Common myeloid progenitor, CD34-positive (primary cell): ENCODE data around the gene NRG3.

ENCODE experiments used
- CTCF ChIA-PET: fragments of 350-600 bp; sonication (Branson Sonifier 250); formaldehyde crosslinking; loops from one replicate; lab custom pipeline; 2021; ENCODE audit warnings: antibody characterized with exemption; lab: Charles Lee
- POLR2A ChIA-PET: fragments of 350-600 bp; sonication (Branson Sonifier 250); formaldehyde crosslinking; loops from one replicate; lab custom pipeline; 2021; ENCODE audit warnings: antibody characterized with exemption; lab: Charles Lee
- DNase-seq, 3 donors: peaks; one replicate each; pipeline versions ENCODE4 v3.0.0 to v3.0.0-alpha.2; 2013
- H3K27ac ChIP-seq, 2 experiments: 1 replicate in 1 of 2; 2 replicates in 1 of 2; pipeline ENCODE4 v1.7.0; 2013; ENCODE audit warnings: inconsistent platforms in 2 of 2, low read length in 2 of 2, mild to moderate bottlenecking in 2 of 2, low read depth in 1 of 2, moderate library complexity in 1 of 2; ENCODE audit not compliant: severe bottlenecking in 2 of 2, insufficient read depth in 1 of 2, poor library complexity in 1 of 2
- H3K27me3 ChIP-seq, 5 experiments: replicated peaks in 2 of 5; 1 replicate in 3 of 5; 2 replicates in 2 of 5; pipeline versions ENCODE4 v1.6.1 to v1.7.0; 2013; ENCODE audit warnings: low read length in 4 of 5, mild to moderate bottlenecking in 2 of 5, moderate library complexity in 2 of 5, inconsistent platforms in 1 of 5; ENCODE audit not compliant: insufficient read depth in 5 of 5, control insufficient read depth in 4 of 5
- H3K36me3 ChIP-seq, 4 experiments: 1 replicate in 2 of 4; 2 replicates in 2 of 4; pipeline versions ENCODE4 v1.6.1 to v1.7.0; 2013; ENCODE audit warnings: low read length in 3 of 4, control low read depth in 1 of 4, mild to moderate bottlenecking in 1 of 4; ENCODE audit not compliant: control insufficient read depth in 4 of 4, insufficient read depth in 4 of 4
- H3K4me1 ChIP-seq, 4 experiments: 1 replicate in 3 of 4; 2 replicates in 1 of 4; pipeline versions ENCODE4 v1.6.1 to v1.7.1; 2013; ENCODE audit warnings: low read length in 3 of 4, mild to moderate bottlenecking in 3 of 4, control low read depth in 1 of 4, inconsistent platforms in 1 of 4, moderate library complexity in 1 of 4; ENCODE audit not compliant: control insufficient read depth in 4 of 4, insufficient read depth in 4 of 4; ENCODE audit errors: control extremely low read depth in 1 of 4
- H3K4me3 ChIP-seq, 7 experiments: 1 replicate in 4 of 7; 2 replicates in 3 of 7; pipeline versions ENCODE4 v1.5.1 to v1.7.0; 2013; ENCODE audit warnings: mild to moderate bottlenecking in 7 of 7, low read length in 6 of 7, moderate library complexity in 6 of 7, inconsistent platforms in 2 of 7, low read depth in 2 of 7, control low read depth in 1 of 7; ENCODE audit not compliant: insufficient read depth in 4 of 7, control insufficient read depth in 1 of 7; ENCODE audit errors: extremely low read depth in 1 of 7
- H3K9me3 ChIP-seq, 5 experiments: 1 replicate in 4 of 5; 2 replicates in 1 of 5; pipeline versions ENCODE4 v1.6.1 to v1.7.1; 2013; ENCODE audit warnings: low read length in 4 of 5, mild to moderate bottlenecking in 2 of 5, inconsistent platforms in 1 of 5, low read depth in 1 of 5, moderate library complexity in 1 of 5; ENCODE audit not compliant: control insufficient read depth in 4 of 5, insufficient read depth in 2 of 5; ENCODE audit errors: control extremely low read depth in 1 of 5
- WGBS: methylation state at CpG from one replicate; pipeline ENCODE4 v1.1.5; 2013; ENCODE audit not compliant: insufficient coverage; 5-methylcytosine and 5-hydroxymethylcytosine counted together

NRG3 gene

GRCh38 chr10:82472406-82473335 is 597.7 kb downstream of the NRG3 start:
- 93% methylated on average over 5 of the region's 5 CpGs for WGBS
- H3K27me3 ChIP-seq: no peaks in the 10 kb centered on the region
- no peaks in the 10 kb centered on the region for H3K9me3 ChIP-seq
- H3K27ac ChIP-seq: no peak overlapping the region
- DNase-seq: no peak
- no peaks in the 10 kb centered on the region for H3K36me3 ChIP-seq
- H3K4me1 ChIP-seq: no peaks in the 10 kb centered on the region
- POLR2A ChIA-PET: no interaction called here
- CTCF ChIA-PET: interaction anchor here (1.1 kb wide), 1 partner anchor 202 kb away, joined by 3 read pairs; no protein-coding TSS in a partner anchor
- H3K4me3 ChIP-seq: no peak overlapping the region

- no peak overlapping the region for H3K27ac ChIP-seq
- DNase-seq: no peak
- no peaks in the 10 kb centered on the region for H3K4me1 ChIP-seq
- WGBS: 89% methylated on average over 3 of the region's 4 CpGs
- H3K36me3 ChIP-seq: no peaks in the 10 kb centered on the region
- no peaks in the 10 kb centered on the region for H3K27me3 ChIP-seq
- H3K9me3 ChIP-seq: no peaks in the 10 kb centered on the region
- H3K4me3 ChIP-seq: no peak overlapping the region
- POLR2A ChIA-PET: no interaction called here
- CTCF ChIA-PET: no interaction called here
Observed at GRCh38 chr10:82477776-82478175, 602.8 kb downstream of the NRG3 start.

- ChIA-PET POLR2A (no interaction called here), CTCF (no interaction called here)
- Histone ChIP-seq H3K4me1 (no peaks in the 10 kb centered on the region), H3K36me3 (no peaks in the 10 kb centered on the region), H3K4me3 (no peak overlapping the region), H3K27me3 (no peaks in the 10 kb centered on the region), H3K27ac (no peak overlapping the region), H3K9me3 (no peaks in the 10 kb centered on the region)
- no CpG with 5 or more reads among the region's 2 CpGs for WGBS
- DNase-seq: no peak
Observed at GRCh38 chr10:82492647-82493046, 617.7 kb downstream of the NRG3 start.

- H3K4me3 ChIP-seq: no peak overlapping the region
- H3K4me1 ChIP-seq: no peaks in the 10 kb centered on the region
- ChIA-PET CTCF (no interaction called here), POLR2A (no interaction called here)
- no peak for DNase-seq
- WGBS: no CpG with 5 or more reads among the region's 1 CpG
- no peak overlapping the region for H3K27ac ChIP-seq
- H3K27me3 ChIP-seq: no peaks in the 10 kb centered on the region
- no peaks in the 10 kb centered on the region for H3K36me3 ChIP-seq
- no peaks in the 10 kb centered on the region for H3K9me3 ChIP-seq
Observed at GRCh38 chr10:82496114-82496513, 621.1 kb downstream of the NRG3 start.

GRCh38 chr10:82497439-82497838 is 622.4 kb downstream of the NRG3 start:
- POLR2A ChIA-PET: no interaction called here
- H3K4me3 ChIP-seq: no peak overlapping the region
- H3K9me3 ChIP-seq: no peaks in the 10 kb centered on the region
- H3K27ac ChIP-seq: no peak overlapping the region
- H3K36me3 ChIP-seq: no peaks in the 10 kb centered on the region
- CTCF ChIA-PET: no interaction called here
- DNase-seq: no peak
- H3K27me3 ChIP-seq: no peaks in the 10 kb centered on the region
- no peaks in the 10 kb centered on the region for H3K4me1 ChIP-seq
- WGBS: no CpG with 5 or more reads among the region's 2 CpGs

- H3K27me3 ChIP-seq: no peaks in the 10 kb centered on the region
- ChIA-PET POLR2A (no interaction called here), CTCF (no interaction called here)
- no peaks in the 10 kb centered on the region for H3K9me3 ChIP-seq
- H3K4me3 ChIP-seq: no peak overlapping the region
- no peaks in the 10 kb centered on the region for H3K4me1 ChIP-seq
- DNase-seq: no peak
- H3K36me3 ChIP-seq: no peaks in the 10 kb centered on the region
- H3K27ac ChIP-seq: no peak overlapping the region
Observed at GRCh38 chr10:82498976-82499375, 624.0 kb downstream of the NRG3 start.

GRCh38 chr10:82505009-82505408 is 630.0 kb downstream of the NRG3 start:
- ChIA-PET CTCF (no interaction called here), POLR2A (no interaction called here)
- 88% methylated on average over 1 of the region's 3 CpGs for WGBS
- H3K4me1 ChIP-seq: no peaks in the 10 kb centered on the region
- no peaks in the 10 kb centered on the region for H3K36me3 ChIP-seq
- H3K27me3 ChIP-seq: no peaks in the 10 kb centered on the region
- no peak for DNase-seq
- H3K9me3 ChIP-seq: no peaks in the 10 kb centered on the region
- H3K4me3 ChIP-seq: no peak overlapping the region
- no peak overlapping the region for H3K27ac ChIP-seq
